SU-DHL-6 (cell line): Measurements from ENCODE around the gene RALGDS.

Experiments used
- H2AFZ ChIP-seq: fragments of 200-600 bp; sonication (generic); 2 replicates; pipeline ENCODE4 v1.6.1; 2014; ENCODE audit warnings: low read depth, mild to moderate bottlenecking, moderate library complexity, mixed read lengths, antibody characterized with exemption, low read length; ENCODE audit not compliant: severe bottlenecking
- H3F3A ChIP-seq: fragments of 200-600 bp; shearing (Covaris generic); 2 replicates; pipeline ENCODE4 v1.6.0; 2016; ENCODE audit warnings: antibody characterized with exemption, mild to moderate bottlenecking; ENCODE audit not compliant: insufficient read depth
- H3K27ac ChIP-seq: fragments of 200-600 bp; sonication (generic); 2 replicates; pipeline ENCODE4 v1.5.1; 2016; ENCODE audit warnings: low read depth, mild to moderate bottlenecking, low read length, moderate library complexity, mixed read lengths
- H3K27me3 ChIP-seq: fragments of 200-600 bp; sonication (generic), shearing (Covaris generic); 2 replicates; pipeline ENCODE4 v1.6.0; 2014; ENCODE audit warnings: mild to moderate bottlenecking, low read length
- H3K36me3 ChIP-seq: fragments of 200-600 bp; sonication (generic); 2 replicates; pipeline ENCODE4 v1.6.1; 2014; ENCODE audit warnings: mild to moderate bottlenecking, low read length, mixed read lengths
- H3K4me2 ChIP-seq: fragments of 300-600, 200-600 bp; shearing (Covaris generic), sonication (generic); 2 replicates; pipeline ENCODE4 v1.6.0; 2014; ENCODE audit warnings: low read length, low read depth, mild to moderate bottlenecking; ENCODE audit not compliant: poor library complexity, severe bottlenecking
- H3K4me3 ChIP-seq: fragments of 200-600 bp; sonication (generic); 2 replicates; pipeline ENCODE4 v1.5.1; 2014; ENCODE audit warnings: antibody characterized with exemption, low read length, mild to moderate bottlenecking, mixed read lengths; ENCODE audit not compliant: insufficient read depth, poor library complexity, severe bottlenecking
- H3K79me2 ChIP-seq: fragments of 200-600 bp; sonication (generic); 2 replicates; pipeline ENCODE4 v1.6.1; 2014; ENCODE audit warnings: mild to moderate bottlenecking, low read length, moderate library complexity; ENCODE audit not compliant: insufficient read depth
- H3K9ac ChIP-seq: fragments of 200-600 bp; sonication (generic); 2 replicates; pipeline ENCODE4 v1.7.0; 2014; ENCODE audit warnings: mild to moderate bottlenecking, low read length
- H3K9me2 ChIP-seq: fragments of 200-600 bp; sonication (generic); replicated peaks from 2 replicates; pipeline ENCODE4 v1.6.1; 2014; ENCODE audit warnings: low read length; ENCODE audit not compliant: insufficient read depth
- H3K9me3 ChIP-seq: fragments of 200-600 bp; sonication (generic); 2 replicates; pipeline ENCODE4 v1.6.1; 2014; ENCODE audit warnings: low read length, mixed read lengths; ENCODE audit not compliant: insufficient read depth
- H4K20me1 ChIP-seq: fragments of 200-600 bp; sonication (generic); 2 replicates; pipeline ENCODE4 v1.6.1; 2014; ENCODE audit warnings: low read depth, mild to moderate bottlenecking, antibody characterized with exemption, low read length, moderate library complexity, mixed read lengths
- CTCF ChIP-seq: fragments of 200-600 bp; sonication (generic); IDR thresholded peaks from one replicate; pipeline ENCODE4 v1.5.1; 2017; ENCODE audit warnings: antibody characterized with exemption, mild to moderate bottlenecking, low read length, moderate library complexity; ENCODE audit not compliant: insufficient read depth, poor library complexity, severe bottlenecking
- EZH2phosphoT487 ChIP-seq: fragments of 200-600 bp; sonication (generic), shearing (Covaris generic); conservative IDR thresholded peaks from 2 replicates; pipeline ENCODE4 v1.6.1; 2018; ENCODE audit warnings: mild to moderate bottlenecking, antibody characterized with exemption, low read length, moderate library complexity, mixed read lengths

RALGDS gene

GRCh38 chr9:133049043-133049442 lies 72.0 kb downstream of the RALGDS start:
- Histone ChIP-seq H3K9me2 (no peaks in the 10 kb centered on the region), H3K4me2 (no peak overlapping the region), H3K9ac (no peak overlapping the region), H4K20me1 (no peaks in the 10 kb centered on the region), H3F3A (no peaks in the 10 kb centered on the region), H3K27me3 (no peaks in the 10 kb centered on the region), H3K9me3 (no peaks in the 10 kb centered on the region), H3K27ac (no peak overlapping the region), H2AFZ (no peak overlapping the region), H3K79me2 (no peaks in the 10 kb centered on the region), H3K36me3 (no peaks in the 10 kb centered on the region), H3K4me3 (no peak overlapping the region)
- no peak for TF ChIP-seq CTCF
- TF ChIP-seq EZH2phosphoT487: no peak

GRCh38 chr9:133048595-133048994 lies 72.4 kb downstream of the RALGDS start:
- no peak overlapping the region for H2AFZ ChIP-seq
- H3K79me2 ChIP-seq: no peaks in the 10 kb centered on the region
- H3K9ac ChIP-seq: no peak overlapping the region
- no peak overlapping the region for H3K4me2 ChIP-seq
- no peaks in the 10 kb centered on the region for H3K36me3 ChIP-seq
- H3K9me2 ChIP-seq: no peaks in the 10 kb centered on the region
- H4K20me1 ChIP-seq: no peaks in the 10 kb centered on the region
- no peaks in the 10 kb centered on the region for H3K9me3 ChIP-seq
- TF ChIP-seq EZH2phosphoT487 (no peak), CTCF (no peak)
- no peak overlapping the region for H3K4me3 ChIP-seq
- no peaks in the 10 kb centered on the region for H3K27me3 ChIP-seq
- no peaks in the 10 kb centered on the region for H3F3A ChIP-seq
- no peak overlapping the region for H3K27ac ChIP-seq
